ENCODE measurements around the gene PPP1R13L.
"Not testable (repeated sequence)": the region's sequence is repeated elsewhere in the genome, so short reads cannot be mapped to it uniquely, and the experiment has no call there.

The PPP1R13L gene

DNA sequence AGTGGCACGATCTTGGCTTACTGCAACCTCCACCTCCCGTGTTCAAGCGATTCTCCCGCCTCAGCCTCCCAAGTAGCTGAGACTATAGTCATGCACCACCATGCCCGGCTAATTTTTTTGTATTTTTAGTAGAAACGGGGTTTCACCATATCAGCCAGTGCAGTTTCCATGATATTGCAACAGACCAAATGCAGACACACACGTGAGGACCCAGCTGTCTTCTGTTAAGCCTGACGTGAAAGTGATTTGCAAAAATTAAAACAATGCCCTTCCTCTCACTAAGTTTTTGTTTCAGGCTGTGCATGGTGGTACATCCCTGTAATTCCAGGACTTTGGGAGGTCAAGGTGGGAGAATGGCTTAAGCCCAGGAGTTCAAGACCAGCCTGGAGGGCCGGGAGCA, 26.1 kb upstream of the PPP1R13L start:
- not testable (repeated sequence) for DNase-seq

- not testable (repeated sequence) for DNase-seq
Observed at GRCh38 chr19:45429896-45430295, 25.0 kb upstream of the PPP1R13L start.

GRCh38 chr19:45428384-45429231, 23.7 kb upstream of the PPP1R13L start:
- no peak for DNase-seq

- DNase-seq = peak; percentile 73
Observed at GRCh38 chr19:45424191-45425058, 19.6 kb upstream of the PPP1R13L start.

GRCh38 chr19:45423589-45424190, 18.8 kb upstream of the PPP1R13L start, which contains the start of gene ERCC1:
ERCC1 (minus strand) TSS chr19:45423917; CDS start chr19:45423374, 543 bp downstream.
- DNase-seq = peak; percentile 97

DNA sequence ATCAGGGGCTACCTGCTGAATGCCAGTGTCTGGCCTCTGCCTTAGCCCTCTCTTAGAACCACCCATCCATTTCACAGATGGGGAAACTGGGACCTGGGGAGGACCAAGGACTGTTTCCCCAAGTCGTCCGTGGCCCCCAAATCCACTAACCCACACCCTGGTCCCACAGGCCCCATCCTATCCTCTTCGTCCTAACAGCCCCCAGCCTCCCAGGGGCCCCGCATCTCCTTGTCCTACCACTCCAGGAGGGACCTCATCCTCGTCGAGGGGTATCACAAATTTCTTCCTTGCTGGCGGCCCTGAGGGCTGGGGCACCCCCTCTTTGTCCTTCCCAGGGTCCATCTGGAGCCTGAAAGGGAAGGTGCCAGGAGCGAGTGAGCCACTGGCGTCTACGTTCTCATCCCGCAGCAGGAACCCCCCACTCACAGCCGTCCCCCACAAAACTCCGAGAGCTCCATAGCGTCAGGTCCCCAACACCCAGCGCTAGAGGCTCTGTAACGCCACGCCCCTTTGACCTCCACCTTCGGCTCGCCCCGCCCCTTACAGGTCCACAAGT, 18.2 kb upstream of the PPP1R13L start:
- no peak for DNase-seq

DNA sequence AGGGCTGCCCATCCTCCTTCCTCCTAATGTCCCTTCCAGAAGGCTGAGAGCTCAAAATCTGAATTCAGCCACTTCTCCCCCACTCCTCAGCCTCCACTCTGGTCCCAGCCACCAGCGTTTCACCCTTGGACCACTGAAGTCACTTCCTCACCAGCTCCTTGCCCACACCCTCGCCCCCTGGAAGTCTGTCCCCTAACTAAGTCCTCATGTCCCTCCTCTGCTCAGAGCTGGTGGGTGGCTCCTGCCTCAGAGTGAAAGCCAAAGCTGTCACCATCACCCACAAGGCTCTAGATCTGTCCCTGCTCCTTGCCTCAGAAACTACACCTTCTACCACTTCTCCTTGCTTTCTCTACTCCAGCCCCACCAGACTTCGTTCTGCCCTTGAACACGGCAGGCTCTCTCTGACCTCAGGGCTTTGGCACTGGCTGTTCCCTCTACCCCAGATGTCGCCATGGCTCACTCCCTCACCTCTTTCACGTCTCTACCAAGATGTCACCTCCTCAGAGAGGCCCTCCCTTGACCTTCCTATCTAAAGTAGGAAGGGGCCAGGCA, 17.2 kb upstream of the PPP1R13L start:
- no peak for DNase-seq

- DNase-seq = no peak
Observed at GRCh38 chr19:45420871-45421270, 16.0 kb upstream of the PPP1R13L start.

GRCh38 chr19:45420356-45420755, 15.5 kb upstream of the PPP1R13L start:
- no peak for DNase-seq

- no peak for DNase-seq
Observed at GRCh38 chr19:45419895-45420294, 15.0 kb upstream of the PPP1R13L start.

DNA sequence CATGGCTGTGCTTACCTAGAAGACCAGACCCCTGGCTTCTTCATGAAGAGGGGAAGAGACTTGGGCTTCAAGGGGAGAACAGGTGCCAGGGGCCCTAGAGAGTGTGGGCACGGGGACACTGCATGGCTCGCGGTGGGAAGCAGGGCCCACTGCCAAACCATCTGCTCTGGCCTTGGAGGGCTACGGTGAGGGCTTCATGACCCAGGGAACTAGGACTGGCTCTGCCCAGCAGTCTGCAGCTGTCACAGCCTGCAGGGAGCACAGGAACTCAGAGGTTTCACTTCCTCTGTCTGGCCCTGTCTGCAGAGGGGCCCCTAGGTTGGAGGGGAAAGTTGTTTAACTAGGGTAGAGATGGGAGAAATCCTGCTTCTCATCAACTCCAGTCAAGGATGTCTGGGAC, 14.5 kb upstream of the PPP1R13L start:
- DNase-seq = no peak

GRCh38 chr19:45418802-45419201, 13.9 kb upstream of the PPP1R13L start:
- no peak for DNase-seq

- DNase-seq = no peak
Observed at GRCh38 chr19:45417151-45417550, 12.3 kb upstream of the PPP1R13L start.

GRCh38 chr19:45414468-45414867, 9.6 kb upstream of the PPP1R13L start:
- no peak for DNase-seq

- DNase-seq = no peak
Observed at GRCh38 chr19:45413497-45413896, 8.6 kb upstream of the PPP1R13L start.

GRCh38 chr19:45410330-45410729, 5.5 kb upstream of the PPP1R13L start:
- not testable (repeated sequence) for DNase-seq

- DNase-seq = no peak
Observed at GRCh38 chr19:45409557-45409920, 4.7 kb upstream of the PPP1R13L start.

DNA sequence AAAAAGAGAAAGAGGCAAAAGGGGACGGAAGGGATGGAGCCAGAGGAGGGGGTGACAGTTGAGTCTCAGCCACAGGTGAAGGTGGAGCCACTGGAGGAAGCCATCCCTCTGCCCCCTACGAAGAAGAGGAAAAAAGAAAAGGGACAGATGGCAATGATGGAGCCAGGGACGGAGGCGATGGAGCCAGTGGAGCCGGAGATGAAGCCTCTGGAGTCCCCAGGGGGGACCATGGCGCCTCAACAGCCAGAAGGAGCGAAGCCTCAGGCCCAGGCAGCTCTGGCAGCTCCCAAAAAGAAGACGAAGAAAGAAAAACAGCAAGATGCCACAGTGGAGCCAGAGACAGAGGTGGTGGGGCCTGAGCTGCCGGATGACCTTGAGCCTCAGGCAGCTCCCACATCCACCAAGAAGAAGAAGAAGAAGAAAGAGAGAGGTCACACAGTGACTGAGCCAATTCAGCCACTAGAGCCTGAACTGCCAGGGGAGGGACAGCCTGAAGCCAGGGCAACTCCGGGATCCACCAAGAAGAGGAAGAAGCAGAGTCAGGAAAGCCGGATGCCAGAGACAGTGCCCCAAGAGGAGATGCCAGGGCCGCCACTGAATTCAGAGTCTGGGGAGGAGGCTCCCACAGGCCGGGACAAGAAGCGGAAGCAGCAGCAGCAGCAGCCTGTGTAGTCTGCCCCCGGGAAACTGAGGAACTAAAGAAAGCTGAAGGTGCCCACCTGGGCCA, 4.1 kb upstream of the PPP1R13L start:
- DNase-seq = no peak

DNA sequence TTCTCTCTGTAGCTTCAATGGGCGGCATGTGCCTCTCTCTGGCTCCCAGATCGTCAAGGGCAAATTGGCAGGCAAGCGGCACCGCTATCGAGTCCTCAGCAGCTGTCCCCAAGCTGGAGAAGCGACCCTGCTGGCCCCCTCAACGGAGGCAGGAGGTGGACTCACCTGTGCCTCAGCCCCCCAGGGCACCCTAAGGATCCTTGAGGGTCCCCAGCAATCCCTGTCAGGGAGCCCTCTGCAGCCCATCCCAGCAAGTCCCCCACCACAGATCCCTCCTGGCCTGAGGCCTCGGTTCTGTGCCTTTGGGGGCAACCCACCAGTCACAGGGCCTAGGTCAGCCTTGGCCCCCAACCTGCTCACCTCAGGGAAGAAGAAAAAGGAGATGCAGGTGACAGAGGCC, 3.3 kb upstream of the PPP1R13L start:
- DNase-seq = no peak

DNA sequence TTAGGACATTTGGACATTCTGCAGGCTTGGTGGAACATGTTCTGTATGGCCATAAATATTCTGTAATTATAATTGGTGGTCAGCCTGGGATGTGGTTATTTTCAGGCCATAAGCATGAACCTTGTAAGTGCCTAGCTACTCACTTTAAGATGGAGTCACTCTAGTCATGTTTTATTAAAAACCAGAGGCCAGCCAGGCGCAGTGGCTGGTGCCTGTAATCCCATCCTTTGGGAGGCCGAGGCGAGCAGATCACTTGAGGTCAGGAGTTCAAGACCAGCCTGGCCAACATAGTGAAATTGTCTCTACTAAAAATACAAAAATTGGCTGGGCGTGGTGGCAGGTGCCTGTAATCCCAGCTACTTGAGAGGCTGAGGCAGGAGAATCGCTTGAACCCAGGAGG, 2.7 kb upstream of the PPP1R13L start:
- DNase-seq = not testable (repeated sequence)

- no peak for DNase-seq
Observed at GRCh38 chr19:45407091-45407375, 2.2 kb upstream of the PPP1R13L start.
